GM12878 (cell line): ENCODE results near the gene NCAPD2. TPM values are rescaled to one million over a fixed set of nuclear protein-coding genes. Genes with fewer than 3 reads are reported as not detected.

Experiments used
- CEBPZ ChIP-seq: fragments of 150-350 bp; IDR thresholded peaks from 2 replicates; pipeline ENCODE4 v1.6.1; 2016; ENCODE audit warnings: low read depth, low read length
- CHD4 ChIP-seq: fragments of 200-600 bp; sonication (generic); IDR thresholded peaks from 2 replicates; pipeline ENCODE4 v1.6.1; 2016; ENCODE audit warnings: mild to moderate bottlenecking
- CREB1 ChIP-seq: IDR thresholded peaks from 2 replicates; pipeline ENCODE4 v1.6.1; 2012; ENCODE audit warnings: low read depth, mild to moderate bottlenecking, inconsistent platforms
- CREM ChIP-seq: IDR thresholded peaks from 2 replicates; pipeline ENCODE4 v1.6.1; 2014; ENCODE audit warnings: antibody characterized with exemption, low read depth
- E4F1 ChIP-seq: fragments of 450-650 bp; IDR thresholded peaks from 2 replicates; pipeline ENCODE4 v1.6.1; 2018; ENCODE audit warnings: borderline replicate concordance, mild to moderate bottlenecking; ENCODE audit not compliant: partially characterized antibody
- ELK1 ChIP-seq: IDR thresholded peaks from 2 replicates; pipeline ENCODE4 v1.6.1; 2012; ENCODE audit warnings: low read depth, low read length, improper control_type of control experiment
- GABPA ChIP-seq: IDR thresholded peaks from 2 replicates; pipeline ENCODE4 v1.6.1; 2014; ENCODE audit warnings: antibody characterized with exemption, low read depth, mild to moderate bottlenecking, inconsistent platforms
- HCFC1 ChIP-seq: fragments of 150-350 bp; IDR thresholded peaks from 2 replicates; pipeline ENCODE4 v1.6.1; 2014; ENCODE audit warnings: low read length
- IKZF1 ChIP-seq: fragments of 450-650 bp; conservative IDR thresholded peaks from 2 replicates; pipeline ENCODE4 v1.6.1; 2017; ENCODE audit warnings: antibody characterized with exemption, mild to moderate bottlenecking
- IRF3 ChIP-seq: fragments of 450-650 bp; IDR thresholded peaks from 2 replicates; pipeline ENCODE4 v1.6.1; 2014; ENCODE audit warnings: mild to moderate bottlenecking
- IRF5 ChIP-seq: fragments of 450-650 bp; IDR thresholded peaks from 2 replicates; pipeline ENCODE4 v1.6.1; 2017; ENCODE audit warnings: borderline replicate concordance
- KAT2A ChIP-seq: conservative IDR thresholded peaks from 2 replicates; pipeline ENCODE4 v1.6.1; 2011; ENCODE audit warnings: low read depth, low read length; ENCODE audit not compliant: control insufficient read depth
- KDM1A ChIP-seq: fragments of 200-600 bp; sonication (generic); IDR thresholded peaks from 2 replicates; pipeline ENCODE4 v1.6.1; 2016; ENCODE audit warnings: borderline replicate concordance
- MTA3 ChIP-seq: IDR thresholded peaks from 2 replicates; pipeline ENCODE4 v1.6.1; 2012; ENCODE audit warnings: low read length, inconsistent platforms, borderline replicate concordance
- MYB ChIP-seq: fragments of 150-350 bp; IDR thresholded peaks from 2 replicates; pipeline ENCODE4 v1.6.1; 2014; ENCODE audit warnings: mild to moderate bottlenecking, low read depth, low read length, borderline replicate concordance
- PAX5 ChIP-seq: IDR thresholded peaks from 2 replicates; pipeline ENCODE4 v1.6.1; 2011; ENCODE audit warnings: low read depth, low read length, borderline replicate concordance
- POLR2AphosphoS2 ChIP-seq: IDR thresholded peaks from 2 replicates; pipeline ENCODE4 v1.6.1; 2011; ENCODE audit warnings: low read depth, mild to moderate bottlenecking, low read length, improper control_type of control experiment, moderate library complexity
- RAD21 ChIP-seq: IDR thresholded peaks from 2 replicates; pipeline ENCODE4 v1.6.1; 2011; ENCODE audit warnings: mild to moderate bottlenecking, low read depth, low read length, moderate library complexity; ENCODE audit not compliant: insufficient read depth
- RUNX3 ChIP-seq: IDR thresholded peaks from 2 replicates; pipeline ENCODE4 v1.6.1; 2012; ENCODE audit warnings: low read length, inconsistent platforms
- SMC3 ChIP-seq: IDR thresholded peaks from 2 replicates; pipeline ENCODE4 v1.6.1; 2011; ENCODE audit warnings: low read length, improper control_type of control experiment, borderline replicate concordance
- TCF12 ChIP-seq: IDR thresholded peaks from 2 replicates; pipeline ENCODE4 v1.6.1; 2011; ENCODE audit warnings: low read depth, mild to moderate bottlenecking, low read length
- ZNF274 ChIP-seq: IDR thresholded peaks from one replicate; pipeline ENCODE4 v1.8.0; 2011; ENCODE audit not compliant: insufficient read length, insufficient read depth
- polyA plus RNA-seq, 11 experiments: library from polyadenylated mRNA; depleted of rRNA in 4 of 11; unstranded in 6 of 11; stranded (reverse) in 5 of 11; fragments of >200 nt; fragmentation: Nextera tagmentation in 4 of 11; fragmentation: Illumina TruSeq in 1 of 11; extraction: Ambion mirVana in 4 of 11; extraction: Trizol in 1 of 11; gene quantifications; 1 replicate in 1 of 11; 2 replicates in 10 of 11; pipeline versions ENCODE4 v1.2.1 to v1.2.3, GENCODE V29; 2011 to 2016; ENCODE audit warnings: inconsistent platforms in 2 of 11, missing spikeins in 2 of 11, low read depth in 1 of 11
- total RNA-seq, 4 experiments: library from RNA; depleted of rRNA in 3 of 4; stranded (reverse); fragments of >200 nt in 3 of 4; fragmentation: Illumina TruSeq in 1 of 4; extraction: Trizol in 1 of 4; gene quantifications; 2 replicates each; pipeline versions ENCODE4 v1.2.1 to v1.2.3, GENCODE V29; 2013 to 2021

The NCAPD2 gene
- total and polyA plus RNA-seq, 10 of the 15 experiments (the other 5 are each of a cell fraction or from before 2014, with no cell fraction given) = 24.2 to 160 (median 110) TPM

GRCh38 chr12:6554168-6555017 lies 60.5 kb downstream of the NCAPD2 start (continued):
- TF ChIP-seq IRF5 (no peak), IRF3 (no peak), KAT2A (no peak), MTA3 (no peak; the same call in 1 of the 2 replicates), E4F1 (no peak), GABPA (no peak), PAX5 (no peak), SMC3 (peak; percentile 83), CREM (no peak), MYB (no peak), RUNX3 (peak; percentile 49; the same call in 1 of the 2 replicates), RAD21 (peak; percentile 48), POLR2AphosphoS2 (no peak), IKZF1 (no peak; the same call in 1 of the 2 replicates), CREB1 (0 out of 2 replicates have a peak, but pooled peaks have one; percentile 21), CHD4 (no peak), HCFC1 (no peak), TCF12 (no peak), CEBPZ (no peak), ELK1 (no peak), KDM1A (no peak), ZNF274 (no peak)
